GM23248 (cell line): Measurements from ENCODE around the gene ST8SIA4. TPM values are rescaled to one million over a fixed set of nuclear protein-coding genes. Genes with fewer than 3 reads are reported as not detected.
A peak's percentile ranks its signal among the peaks of the same experiment; 100 is the strongest.

ENCODE experiments used
- DNase-seq: peaks from one replicate; pipeline ENCODE4 v3.0.0-alpha.2; 2015
- H2AFZ ChIP-seq: fragments of 200-600 bp; sonication (generic); 2 replicates; pipeline ENCODE4 v1.6.1; 2016; ENCODE audit warnings: antibody characterized with exemption
- H3F3A ChIP-seq: fragments of 200-600 bp; sonication (generic); 2 replicates; pipeline ENCODE4 v1.6.1; 2016; ENCODE audit warnings: mild to moderate bottlenecking, antibody characterized with exemption, mixed run types; ENCODE audit not compliant: insufficient read depth
- H3K27ac ChIP-seq: fragments of 200-600 bp; sonication (generic); 2 replicates; pipeline ENCODE4 v1.5.1; 2016; ENCODE audit warnings: mild to moderate bottlenecking
- H3K27me3 ChIP-seq: fragments of 200-600 bp; sonication (generic); replicated peaks from 2 replicates; pipeline ENCODE4 v1.6.1; 2016; ENCODE audit warnings: mild to moderate bottlenecking; ENCODE audit not compliant: insufficient read depth
- H3K36me3 ChIP-seq: fragments of 200-600 bp; sonication (generic); 2 replicates; pipeline ENCODE4 v1.6.1; 2016; ENCODE audit warnings: low read depth, mild to moderate bottlenecking
- H3K4me1 ChIP-seq: fragments of 200-600 bp; sonication (generic); 2 replicates; pipeline ENCODE4 v1.6.1; 2016; ENCODE audit warnings: mild to moderate bottlenecking; ENCODE audit not compliant: insufficient read depth
- H3K4me2 ChIP-seq: fragments of 200-600 bp; sonication (generic); one replicate; pipeline ENCODE4 v1.6.1; 2016; ENCODE audit warnings: mild to moderate bottlenecking; ENCODE audit not compliant: unreplicated experiment
- H3K4me3 ChIP-seq: fragments of 200-600 bp; sonication (generic); 2 replicates; pipeline ENCODE4 v1.5.1; 2016; ENCODE audit warnings: mild to moderate bottlenecking
- H3K79me2 ChIP-seq: fragments of 200-600 bp; sonication (generic); 2 replicates; pipeline ENCODE4 v1.6.1; 2016; ENCODE audit warnings: mild to moderate bottlenecking; ENCODE audit not compliant: insufficient read depth
- H3K9ac ChIP-seq: fragments of 200-600 bp; sonication (generic); 2 replicates; pipeline ENCODE4 v1.6.1; 2016; ENCODE audit warnings: mild to moderate bottlenecking
- H3K9me2 ChIP-seq: fragments of 200-600 bp; sonication (generic); 2 replicates; pipeline ENCODE4 v1.6.1; 2016; ENCODE audit warnings: mixed run types, mild to moderate bottlenecking, moderate library complexity; ENCODE audit not compliant: insufficient read depth
- H3K9me3 ChIP-seq: fragments of 200-600 bp; sonication (generic); one replicate; pipeline ENCODE4 v1.6.1; 2017; ENCODE audit warnings: low read depth
- H4K20me1 ChIP-seq: fragments of 200-600 bp; sonication (generic); 2 replicates; pipeline ENCODE4 v1.6.0; 2016; ENCODE audit not compliant: insufficient read depth
- EZH2 ChIP-seq: fragments of 200-600 bp; sonication (generic); IDR thresholded peaks from 2 replicates; pipeline ENCODE4 v1.6.1; 2018; ENCODE audit warnings: antibody characterized with exemption, mild to moderate bottlenecking; ENCODE audit not compliant: insufficient read depth, poor library complexity, severe bottlenecking
- EZH2phosphoT487 ChIP-seq: fragments of 200-600 bp; sonication (generic); IDR thresholded peaks from 2 replicates; pipeline ENCODE4 v1.6.1; 2018; ENCODE audit warnings: antibody characterized with exemption, moderate library complexity, mild to moderate bottlenecking, low read depth; ENCODE audit not compliant: insufficient read depth
- WGBS, 2 experiments: methylation state at CpG; one replicate each; pipeline ENCODE4 v1.1.6; 2015 to 2017; ENCODE audit warnings: low lambda C conversion rate in 2 of 2, low coverage in 1 of 2; ENCODE audit errors: missing lambda C conversion rate in 2 of 2; 5-methylcytosine and 5-hydroxymethylcytosine counted together
- in situ Hi-C: fragments of 300-500 bp; cut with MboI; formaldehyde crosslinking; loops from 2 replicates; pipeline ENCODE4 v1.15.0; 2020
- polyA plus RNA-seq: library from polyadenylated mRNA; unstranded; fragments of >200 nt; fragmentation: Nextera tagmentation; extraction: Ambion mirVana; gene quantifications from 2 replicates; pipeline ENCODE4 v1.2.1, GENCODE V29; 2016
- total RNA-seq: library from RNA; depleted of rRNA; stranded (reverse); fragments of >200 nt; shearing (Covaris generic); gene quantifications from 2 replicates; pipeline ENCODE4 v1.2.3, GENCODE V29; 2014

The ST8SIA4 gene
- total and polyA plus RNA-seq, 2 experiments from 2014 or later, result under 0.01 TPM; not detected in 1

DNA sequence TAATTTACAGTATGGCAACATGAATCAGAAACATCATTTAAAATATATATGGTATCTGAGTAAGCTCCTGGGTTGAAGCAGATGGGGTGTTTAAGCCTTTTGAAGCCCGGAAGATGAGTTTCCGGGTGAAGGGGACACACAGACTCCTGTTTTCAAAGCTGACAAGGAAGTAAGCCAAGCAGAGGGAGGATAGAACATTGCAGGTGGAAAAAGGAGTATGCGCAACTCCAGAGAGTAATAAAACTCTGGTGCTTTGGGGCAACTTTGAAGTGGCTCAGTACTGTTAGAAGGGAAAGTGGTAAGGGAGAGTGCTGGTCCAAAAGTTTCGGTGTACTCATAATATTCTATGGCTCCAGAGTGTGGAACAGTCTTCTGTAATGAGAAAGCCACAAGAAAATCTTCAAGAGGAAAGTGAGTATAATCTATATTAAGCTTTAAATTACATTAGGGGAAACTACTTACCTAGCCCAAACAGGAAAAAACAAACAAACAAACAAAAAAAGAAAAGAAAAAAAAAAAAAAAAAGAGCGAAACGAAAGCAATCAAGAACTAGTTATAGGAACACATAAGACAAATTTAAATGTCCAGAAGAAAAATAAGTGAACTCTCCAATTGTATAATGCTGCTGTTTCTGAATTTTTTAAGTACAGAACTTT, 2.3 kb upstream of the ST8SIA4 start:
- Histone ChIP-seq H3K4me1 (peaks cover 7% of the 10 kb centered on the region), H3K4me3 (no peak overlapping the region), H3K79me2 (no peaks in the 10 kb centered on the region), H3K36me3 (no peaks in the 10 kb centered on the region), H3K9me2 (no peaks in the 10 kb centered on the region), H2AFZ (no peak overlapping the region), H3K9ac (no peak overlapping the region), H4K20me1 (no peaks in the 10 kb centered on the region), H3K4me2 (no peak overlapping the region), H3K9me3 (no peaks in the 10 kb centered on the region), H3K27ac (no peak overlapping the region), H3K27me3 (peaks cover 53% of the 10 kb centered on the region), H3F3A (0 out of 2 replicates have a peak, but pooled peaks cover 6% of the 10 kb centered on the region)
- WGBS, 2 experiments, result 63 to 70% methylated on average over 6 of the region's 6 CpGs
- DNase-seq, result no peak
- in situ Hi-C loops, result no loop called here
- TF ChIP-seq EZH2phosphoT487, result no peak
- no peak for TF ChIP-seq EZH2

DNA sequence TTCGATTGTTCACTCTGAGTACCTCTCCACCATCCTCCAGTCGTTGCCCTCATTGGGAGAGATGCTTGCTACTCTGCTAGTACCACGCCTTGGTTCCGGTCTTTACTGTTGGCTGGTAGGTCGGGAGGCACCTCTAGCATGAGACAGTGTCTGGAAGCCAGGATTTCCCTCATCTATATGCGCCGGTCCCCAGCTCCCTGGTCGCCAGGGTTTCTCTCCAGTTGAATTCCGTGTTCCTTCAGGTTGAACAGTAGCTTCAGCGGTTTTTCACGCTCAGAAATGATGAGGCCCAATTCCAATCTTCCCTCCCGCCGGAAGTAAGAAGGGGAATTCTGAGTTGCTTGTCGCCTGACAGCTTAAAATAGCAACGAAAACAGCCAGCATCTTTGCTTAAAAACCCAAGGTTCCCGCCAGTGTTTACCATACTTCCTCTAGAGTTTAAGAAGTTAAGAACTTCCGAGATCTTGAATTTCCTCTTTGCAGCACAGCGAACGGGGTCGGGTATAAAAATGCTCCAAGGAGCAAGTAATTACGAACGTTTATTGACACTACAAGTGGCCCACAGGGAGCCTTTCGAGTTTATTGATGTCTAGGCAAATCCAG, 1.3 kb upstream of the ST8SIA4 start:
- Histone ChIP-seq H3F3A (0 out of 2 replicates have a peak, but pooled peaks cover 6% of the 10 kb centered on the region), H3K4me1 (peaks cover 7% of the 10 kb centered on the region), H3K9me3 (no peaks in the 10 kb centered on the region), H3K9me2 (no peaks in the 10 kb centered on the region), H3K36me3 (no peaks in the 10 kb centered on the region), H3K27ac (no peak overlapping the region), H4K20me1 (no peaks in the 10 kb centered on the region), H2AFZ (no peak overlapping the region; the same call in 1 of the 2 replicates), H3K4me3 (no peak overlapping the region), H3K79me2 (no peaks in the 10 kb centered on the region), H3K27me3 (peaks cover 53% of the 10 kb centered on the region), H3K4me2 (peak overlapping the region; percentile 84), H3K9ac (no peak overlapping the region)
- in situ Hi-C loops, result no loop called here
- 21% methylated on average over 23 of the region's 23 CpGs for WGBS, 2 experiments
- no peak for DNase-seq
- TF ChIP-seq EZH2phosphoT487 (no peak), EZH2 (no peak)

DNA sequence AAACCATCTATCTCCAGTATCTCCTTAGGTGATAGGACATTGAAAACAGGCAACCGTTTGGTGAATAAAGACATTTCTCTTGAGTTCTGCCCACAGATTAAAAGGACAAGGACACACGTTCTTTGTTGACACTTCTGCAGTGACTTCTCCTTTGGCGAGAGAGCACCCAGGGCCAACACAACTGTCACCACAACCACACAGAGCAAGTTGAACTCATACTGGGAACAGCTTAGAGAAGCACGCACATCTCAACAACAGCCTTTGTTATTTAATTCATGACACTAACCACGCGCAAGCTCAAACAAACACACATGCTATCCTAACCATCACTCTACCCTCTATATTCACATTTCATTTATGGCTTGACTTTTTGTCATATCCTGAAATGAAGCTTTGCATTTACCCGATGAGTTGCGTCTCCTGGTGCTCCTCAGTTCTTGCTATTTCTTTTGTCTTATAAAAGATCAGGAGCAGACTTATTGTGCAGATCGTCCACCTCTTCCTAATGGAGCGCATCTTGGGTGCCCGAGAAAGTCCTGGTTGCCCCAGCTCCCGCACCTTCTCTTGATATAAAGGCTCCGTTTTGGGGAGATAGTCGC, 543 bp downstream of the ST8SIA4 start:
- H4K20me1 ChIP-seq, result no peaks in the 10 kb centered on the region
- no peaks in the 10 kb centered on the region for H3K9me2 ChIP-seq
- 4% methylated on average over 14 of the region's 14 CpGs for WGBS, 2 experiments
- H3F3A ChIP-seq, result 0 out of 2 replicates have a peak, but pooled peaks cover 6% of the 10 kb centered on the region
- H3K79me2 ChIP-seq, result no peaks in the 10 kb centered on the region
- in situ Hi-C loops, result no loop called here
- H2AFZ ChIP-seq, result peak overlapping the region; percentile 84
- TF ChIP-seq EZH2phosphoT487 (no peak), EZH2 (no peak)
- peaks cover 7% of the 10 kb centered on the region for H3K4me1 ChIP-seq
- H3K27me3 ChIP-seq, result peaks cover 53% of the 10 kb centered on the region
- peak; percentile 15 for DNase-seq
- H3K9me3 ChIP-seq, result no peaks in the 10 kb centered on the region
- no peak overlapping the region for H3K27ac ChIP-seq
- peak overlapping the region; percentile 84 for H3K4me2 ChIP-seq
- H3K9ac ChIP-seq, result no peak overlapping the region
- H3K36me3 ChIP-seq, result no peaks in the 10 kb centered on the region
- H3K4me3 ChIP-seq, result peak overlapping the region; percentile 72

DNA sequence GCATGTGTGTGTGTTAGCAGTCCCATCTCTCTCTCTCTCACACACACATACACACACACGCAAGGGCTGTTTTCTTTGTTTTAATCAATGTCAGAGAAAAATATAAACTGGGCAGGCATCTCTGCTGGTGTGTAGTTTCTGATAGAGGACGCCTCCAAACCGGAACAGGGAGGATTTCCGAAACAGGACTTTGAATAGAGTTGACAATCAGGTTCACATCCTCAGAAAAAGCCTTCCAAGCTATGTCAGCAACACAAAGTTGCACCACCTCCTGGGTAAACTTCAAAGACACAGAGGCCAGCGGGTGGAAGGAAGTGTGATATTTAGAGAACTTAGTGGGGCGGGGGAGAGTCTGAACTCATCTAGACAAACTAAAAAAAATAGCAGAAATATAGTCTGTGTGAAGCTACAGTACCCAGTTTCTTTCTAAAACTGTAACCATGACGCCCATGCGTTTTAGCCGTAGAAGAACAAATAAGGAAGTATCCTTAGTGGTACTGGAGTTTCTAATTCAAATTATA, 1.2 kb downstream of the ST8SIA4 start:
- in situ Hi-C loops, result no loop called here

More for the DNA sequence above, 1.2 kb downstream of the ST8SIA4 start:
- peaks cover 53% of the 10 kb centered on the region for H3K27me3 ChIP-seq
- H3K79me2 ChIP-seq, result no peaks in the 10 kb centered on the region
- no peaks in the 10 kb centered on the region for H4K20me1 ChIP-seq
- H3K27ac ChIP-seq, result no peak overlapping the region
- TF ChIP-seq EZH2phosphoT487 (no peak), EZH2 (no peak)
- H3K4me2 ChIP-seq, result peak overlapping the region; percentile 84
- H3K9me3 ChIP-seq, result no peaks in the 10 kb centered on the region
- H3K4me1 ChIP-seq, result peaks cover 7% of the 10 kb centered on the region
- no peaks in the 10 kb centered on the region for H3K36me3 ChIP-seq
- WGBS, 2 experiments, result 1 to 2% methylated on average over 9 of the region's 9 CpGs
- H3K4me3 ChIP-seq, result peak overlapping the region; percentile 72; the same call in 1 of the 2 replicates
- DNase-seq, result peak; percentile 3
- H3F3A ChIP-seq, result 0 out of 2 replicates have a peak, but pooled peaks cover 6% of the 10 kb centered on the region
- peak overlapping the region; percentile 84; the same call in 1 of the 2 replicates for H2AFZ ChIP-seq
- no peaks in the 10 kb centered on the region for H3K9me2 ChIP-seq
- no peak overlapping the region for H3K9ac ChIP-seq
